MM.1S (cell line): ENCODE measurements around the gene NOL4L.

Experiments used
- CTCF ChIP-seq: fragments of 300-600 bp; sonication (generic); IDR thresholded peaks from 2 replicates; pipeline ENCODE4 v1.5.1; 2016; ENCODE audit warnings: antibody characterized with exemption, low read length, mixed read lengths
- EZH2 ChIP-seq: fragments of 300-600 bp; sonication (generic); optimal IDR thresholded peaks from 2 replicates; pipeline ENCODE3; 2017; ENCODE audit warnings: low read depth, mild to moderate bottlenecking, antibody characterized with exemption, low read length, mixed read lengths
- EZH2phosphoT487 ChIP-seq: fragments of 300-600 bp; sonication (generic); IDR thresholded peaks from 2 replicates; pipeline ENCODE4 v1.6.1; 2018; ENCODE audit warnings: antibody characterized with exemption, low read length

- no peak for TF ChIP-seq CTCF
- TF ChIP-seq EZH2phosphoT487, result no peak
- TF ChIP-seq EZH2, result no peak
Observed at GRCh38 chr20:32511358-32512046, 73.6 kb downstream of the NOL4L start.
